ENCODE results near the gene ART1. TPM values are rescaled to one million over a fixed set of nuclear protein-coding genes. Genes with fewer than 3 reads are reported as not detected.

Gene ART1
- total RNA-seq, 1 donor from 2014 or later, result not detected

GRCh38 chr11:3616721-3617460 is 28.0 kb upstream of the ART1 start:
- intact Hi-C loops (cut with micrococcal nuclease), result loop anchor here (10.0 kb wide), 1 partner anchor 162 kb away; no protein-coding TSS in a partner anchor
- Mint-ChIP-seq H3K4me1 (ENCODE audit: low read depth) (peaks cover 15% of the 10 kb centered on the region), H3K27ac (no peak overlapping the region), H3K9me3 (peaks cover 8% of the 10 kb centered on the region), H3K4me3 (ENCODE audit: low read depth) (no peak overlapping the region), H3K36me3 (ENCODE audit: low read depth) (no peaks in the 10 kb centered on the region), H3K27me3 (ENCODE audit: low read depth) (no peaks in the 10 kb centered on the region)
- DNase-seq (ENCODE audit: low spot score), result no peak

- intact Hi-C loops (cut with micrococcal nuclease), result loop anchor here (10.0 kb wide), 1 partner anchor 163 kb away; no protein-coding TSS in a partner anchor
- Mint-ChIP-seq H3K36me3 (ENCODE audit: low read depth) (no peaks in the 10 kb centered on the region), H3K4me3 (ENCODE audit: low read depth) (no peak overlapping the region), H3K4me1 (ENCODE audit: low read depth) (peaks cover 15% of the 10 kb centered on the region), H3K27me3 (ENCODE audit: low read depth) (no peaks in the 10 kb centered on the region), H3K9me3 (no peaks in the 10 kb centered on the region), H3K27ac (no peak overlapping the region)
- no peak for DNase-seq (ENCODE audit: low spot score)
Observed at GRCh38 chr11:3617990-3618389, 26.9 kb upstream of the ART1 start.

- no peak for DNase-seq (ENCODE audit: low spot score)
- no peaks in the 10 kb centered on the region for H3K9me3 Mint-ChIP-seq
- intact Hi-C loops (cut with micrococcal nuclease), result no loop called here
- H3K4me1 Mint-ChIP-seq (ENCODE audit: low read depth), result no peaks in the 10 kb centered on the region
- no peaks in the 10 kb centered on the region for H3K36me3 Mint-ChIP-seq (ENCODE audit: low read depth)
- no peak overlapping the region for H3K27ac Mint-ChIP-seq
- H3K4me3 Mint-ChIP-seq (ENCODE audit: low read depth), result no peak overlapping the region
- H3K27me3 Mint-ChIP-seq (ENCODE audit: low read depth), result peaks cover 4% of the 10 kb centered on the region
Observed at GRCh38 chr11:3622521-3622920, 22.4 kb upstream of the ART1 start.

- intact Hi-C loops (cut with micrococcal nuclease), result no loop called here
- Mint-ChIP-seq H3K36me3 (ENCODE audit: low read depth) (no peaks in the 10 kb centered on the region), H3K4me1 (ENCODE audit: low read depth) (no peaks in the 10 kb centered on the region), H3K9me3 (no peaks in the 10 kb centered on the region), H3K4me3 (ENCODE audit: low read depth) (no peak overlapping the region), H3K27me3 (ENCODE audit: low read depth) (peaks cover 4% of the 10 kb centered on the region), H3K27ac (no peak overlapping the region)
- DNase-seq (ENCODE audit: low spot score), result no peak
Observed at GRCh38 chr11:3623121-3623520, 21.8 kb upstream of the ART1 start.

GRCh38 chr11:3623767-3624458 is 21.0 kb upstream of the ART1 start:
- DNase-seq (ENCODE audit: low spot score), result no peak
- Mint-ChIP-seq H3K36me3 (ENCODE audit: low read depth) (no peaks in the 10 kb centered on the region), H3K27ac (no peak overlapping the region), H3K27me3 (ENCODE audit: low read depth) (peaks cover 4% of the 10 kb centered on the region), H3K4me1 (ENCODE audit: low read depth) (no peaks in the 10 kb centered on the region), H3K9me3 (no peaks in the 10 kb centered on the region), H3K4me3 (ENCODE audit: low read depth) (no peak overlapping the region)
- intact Hi-C loops (cut with micrococcal nuclease), result no loop called here

GRCh38 chr11:3626250-3626960 is 18.5 kb upstream of the ART1 start:
- H3K4me1 Mint-ChIP-seq (ENCODE audit: low read depth), result no peaks in the 10 kb centered on the region
- intact Hi-C loops (cut with micrococcal nuclease), result no loop called here
- no peaks in the 10 kb centered on the region for H3K36me3 Mint-ChIP-seq (ENCODE audit: low read depth)
- no peaks in the 10 kb centered on the region for H3K9me3 Mint-ChIP-seq
- peaks cover 4% of the 10 kb centered on the region for H3K27me3 Mint-ChIP-seq (ENCODE audit: low read depth)
- H3K4me3 Mint-ChIP-seq (ENCODE audit: low read depth), result no peak overlapping the region
- no peak overlapping the region for H3K27ac Mint-ChIP-seq
- no peak for DNase-seq (ENCODE audit: low spot score)

GRCh38 chr11:3627291-3627690 is 17.6 kb upstream of the ART1 start:
- Mint-ChIP-seq H3K36me3 (ENCODE audit: low read depth) (no peaks in the 10 kb centered on the region), H3K4me1 (ENCODE audit: low read depth) (no peaks in the 10 kb centered on the region), H3K9me3 (no peaks in the 10 kb centered on the region), H3K4me3 (ENCODE audit: low read depth) (no peak overlapping the region), H3K27ac (no peak overlapping the region), H3K27me3 (ENCODE audit: low read depth) (peaks cover 4% of the 10 kb centered on the region)
- no peak for DNase-seq (ENCODE audit: low spot score)
- intact Hi-C loops (cut with micrococcal nuclease), result no loop called here

- DNase-seq (ENCODE audit: low spot score), result no peak
- no peak overlapping the region for H3K27ac Mint-ChIP-seq
- intact Hi-C loops (cut with micrococcal nuclease), result no loop called here
- no peak overlapping the region for H3K4me3 Mint-ChIP-seq (ENCODE audit: low read depth)
- no peaks in the 10 kb centered on the region for H3K9me3 Mint-ChIP-seq
- H3K36me3 Mint-ChIP-seq (ENCODE audit: low read depth), result no peaks in the 10 kb centered on the region
- H3K27me3 Mint-ChIP-seq (ENCODE audit: low read depth), result peaks cover 10% of the 10 kb centered on the region
- H3K4me1 Mint-ChIP-seq (ENCODE audit: low read depth), result peaks cover 2% of the 10 kb centered on the region
Observed at GRCh38 chr11:3631331-3631730, 13.6 kb upstream of the ART1 start.

GRCh38 chr11:3632070-3632660 is 12.8 kb upstream of the ART1 start:
- H3K36me3 Mint-ChIP-seq (ENCODE audit: low read depth), result no peaks in the 10 kb centered on the region
- DNase-seq (ENCODE audit: low spot score), result no peak
- H3K27ac Mint-ChIP-seq, result no peak overlapping the region
- no peaks in the 10 kb centered on the region for H3K9me3 Mint-ChIP-seq
- H3K4me3 Mint-ChIP-seq (ENCODE audit: low read depth), result no peak overlapping the region
- intact Hi-C loops (cut with micrococcal nuclease), result no loop called here
- H3K27me3 Mint-ChIP-seq (ENCODE audit: low read depth), result peaks cover 5% of the 10 kb centered on the region
- peaks cover 2% of the 10 kb centered on the region for H3K4me1 Mint-ChIP-seq (ENCODE audit: low read depth)

- DNase-seq (ENCODE audit: low spot score), result no peak
- H3K4me1 Mint-ChIP-seq (ENCODE audit: low read depth), result peaks cover 2% of the 10 kb centered on the region
- no peaks in the 10 kb centered on the region for H3K36me3 Mint-ChIP-seq (ENCODE audit: low read depth)
- intact Hi-C loops (cut with micrococcal nuclease), result no loop called here
- no peak overlapping the region for H3K27ac Mint-ChIP-seq
- peaks cover 5% of the 10 kb centered on the region for H3K27me3 Mint-ChIP-seq (ENCODE audit: low read depth)
- H3K4me3 Mint-ChIP-seq (ENCODE audit: low read depth), result no peak overlapping the region
- H3K9me3 Mint-ChIP-seq, result no peaks in the 10 kb centered on the region
Observed at GRCh38 chr11:3635641-3636375, 9.1 kb upstream of the ART1 start.

- peaks cover 11% of the 10 kb centered on the region for H3K27me3 Mint-ChIP-seq (ENCODE audit: low read depth)
- no peak for DNase-seq (ENCODE audit: low spot score)
- no peak overlapping the region for H3K27ac Mint-ChIP-seq
- intact Hi-C loops (cut with micrococcal nuclease), result no loop called here
- no peaks in the 10 kb centered on the region for H3K36me3 Mint-ChIP-seq (ENCODE audit: low read depth)
- no peak overlapping the region for H3K4me3 Mint-ChIP-seq (ENCODE audit: low read depth)
- no peaks in the 10 kb centered on the region for H3K9me3 Mint-ChIP-seq
- H3K4me1 Mint-ChIP-seq (ENCODE audit: low read depth), result peaks cover 2% of the 10 kb centered on the region
Observed at GRCh38 chr11:3637201-3637600, 7.7 kb upstream of the ART1 start.

GRCh38 chr11:3638513-3638912 is 6.4 kb upstream of the ART1 start:
- DNase-seq (ENCODE audit: low spot score), result no peak
- Mint-ChIP-seq H3K27ac (no peak overlapping the region), H3K4me3 (ENCODE audit: low read depth) (no peak overlapping the region), H3K4me1 (ENCODE audit: low read depth) (peaks cover 6% of the 10 kb centered on the region), H3K9me3 (no peaks in the 10 kb centered on the region), H3K36me3 (ENCODE audit: low read depth) (no peaks in the 10 kb centered on the region), H3K27me3 (ENCODE audit: low read depth) (peaks cover 17% of the 10 kb centered on the region)
- intact Hi-C loops (cut with micrococcal nuclease), result no loop called here
